22Rv1 (cell line): ENCODE results near the gene LAT.

Experiments
- ZFX ChIP-seq: fragments of 450-650 bp; IDR thresholded peaks from 2 replicates; pipeline ENCODE4 v1.6.1; 2017; ENCODE audit warnings: antibody characterized with exemption, borderline replicate concordance
- TF ChIP-seq, protein P1 (sequence below): fragments of 450-650 bp; IDR thresholded peaks from 2 replicates; pipeline ENCODE4 v1.5.1; 2017; ENCODE audit warnings: mild to moderate bottlenecking

DNA sequence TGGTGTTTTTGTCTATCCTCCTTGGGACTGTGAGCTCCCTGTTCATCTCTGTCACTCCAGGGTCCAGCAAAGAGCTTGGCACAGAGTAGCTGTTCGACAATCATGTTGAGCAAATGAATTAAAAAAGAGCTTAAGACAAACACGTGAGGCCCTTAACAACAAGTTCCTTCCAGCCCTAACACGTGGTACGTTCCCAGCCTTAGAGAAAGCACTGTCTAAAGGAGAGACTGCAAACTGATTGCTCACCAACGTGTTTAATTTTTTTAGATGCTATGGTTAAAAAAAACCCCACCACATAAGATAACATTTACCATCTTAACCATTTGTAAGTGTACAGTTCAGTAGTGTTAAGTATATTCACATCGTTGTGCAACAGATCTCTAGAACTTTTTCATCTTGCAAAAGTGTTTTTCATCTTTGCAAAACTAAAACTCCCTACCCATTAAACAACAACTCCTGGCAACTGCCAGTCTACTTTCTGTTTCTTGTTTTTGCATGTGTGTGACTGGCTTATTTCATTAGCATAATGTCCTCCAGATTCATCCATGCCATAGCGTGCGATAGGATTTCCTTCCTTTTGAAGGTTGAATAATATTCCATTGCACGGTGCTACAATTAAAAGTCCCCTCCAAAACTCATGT is 28.2 kb downstream of the LAT start:
- TF ChIP-seq, protein P1, sequence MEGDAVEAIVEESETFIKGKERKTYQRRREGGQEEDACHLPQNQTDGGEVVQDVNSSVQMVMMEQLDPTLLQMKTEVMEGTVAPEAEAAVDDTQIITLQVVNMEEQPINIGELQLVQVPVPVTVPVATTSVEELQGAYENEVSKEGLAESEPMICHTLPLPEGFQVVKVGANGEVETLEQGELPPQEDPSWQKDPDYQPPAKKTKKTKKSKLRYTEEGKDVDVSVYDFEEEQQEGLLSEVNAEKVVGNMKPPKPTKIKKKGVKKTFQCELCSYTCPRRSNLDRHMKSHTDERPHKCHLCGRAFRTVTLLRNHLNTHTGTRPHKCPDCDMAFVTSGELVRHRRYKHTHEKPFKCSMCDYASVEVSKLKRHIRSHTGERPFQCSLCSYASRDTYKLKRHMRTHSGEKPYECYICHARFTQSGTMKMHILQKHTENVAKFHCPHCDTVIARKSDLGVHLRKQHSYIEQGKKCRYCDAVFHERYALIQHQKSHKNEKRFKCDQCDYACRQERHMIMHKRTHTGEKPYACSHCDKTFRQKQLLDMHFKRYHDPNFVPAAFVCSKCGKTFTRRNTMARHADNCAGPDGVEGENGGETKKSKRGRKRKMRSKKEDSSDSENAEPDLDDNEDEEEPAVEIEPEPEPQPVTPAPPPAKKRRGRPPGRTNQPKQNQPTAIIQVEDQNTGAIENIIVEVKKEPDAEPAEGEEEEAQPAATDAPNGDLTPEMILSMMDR, result no peak
- TF ChIP-seq ZFX, result no peak
